Mesenchymal stem cell (in vitro differentiated cells and primary cell): ENCODE measurements around the gene NPPB.

Experiments used
- DNase-seq: peaks from one replicate; pipeline ENCODE4 v3.0.0-alpha.2; 2013
- H2AFZ ChIP-seq: one replicate; pipeline ENCODE4 v1.6.1; 2013; ENCODE audit warnings: low read depth, mild to moderate bottlenecking, control low read depth, inconsistent platforms, low read length, moderate library complexity
- H2AK5ac ChIP-seq: 2 replicates; pipeline ENCODE4 v1.6.1; 2013; ENCODE audit warnings: low read length, moderate library complexity, mild to moderate bottlenecking, inconsistent platforms; ENCODE audit not compliant: severe bottlenecking
- H2BK120ac ChIP-seq: one replicate; pipeline ENCODE4 v1.6.1; 2013; ENCODE audit warnings: low read depth, mild to moderate bottlenecking, inconsistent platforms, low read length, moderate library complexity
- H2BK12ac ChIP-seq, 2 experiments: one replicate each; pipeline ENCODE4 v1.6.1; 2013; ENCODE audit warnings: inconsistent platforms in 2 of 2, low read length in 2 of 2, mild to moderate bottlenecking in 2 of 2, moderate library complexity in 2 of 2, control low read depth in 1 of 2
- H2BK15ac ChIP-seq: one replicate; pipeline ENCODE4 v1.6.1; 2013; ENCODE audit warnings: mild to moderate bottlenecking, low read depth, inconsistent platforms; ENCODE audit not compliant: poor library complexity, severe bottlenecking
- H2BK5ac ChIP-seq: 2 replicates; pipeline ENCODE4 v1.6.1; 2013; ENCODE audit warnings: low read depth, mild to moderate bottlenecking, low read length, control low read depth, inconsistent platforms; ENCODE audit not compliant: poor library complexity, severe bottlenecking
- H3K14ac ChIP-seq, 2 experiments: one replicate each; pipeline ENCODE4 v1.6.1; 2013; ENCODE audit warnings: inconsistent platforms in 2 of 2, low read length in 2 of 2, control low read depth in 1 of 2, mild to moderate bottlenecking in 1 of 2, moderate library complexity in 1 of 2
- H3K18ac ChIP-seq, 2 experiments: one replicate each; pipeline ENCODE4 v1.6.1; 2013; ENCODE audit warnings: inconsistent platforms in 2 of 2, low read length in 2 of 2, control low read depth in 1 of 2, low read depth in 1 of 2, mild to moderate bottlenecking in 1 of 2
- H3K23ac ChIP-seq, 2 experiments: one replicate each; pipeline ENCODE4 v1.6.1; 2013; ENCODE audit warnings: inconsistent platforms in 2 of 2, low read length in 2 of 2, mild to moderate bottlenecking in 2 of 2, moderate library complexity in 2 of 2, control low read depth in 1 of 2
- H3K27ac ChIP-seq: 2 replicates; pipeline ENCODE4 v1.5.1; 2013; ENCODE audit warnings: mild to moderate bottlenecking, moderate library complexity, low read length, control low read depth, inconsistent platforms; ENCODE audit not compliant: poor library complexity, severe bottlenecking
- H3K27me3 ChIP-seq, 2 experiments: 2 replicates each; pipeline versions ENCODE4 v1.6.1 to v1.7.0; 2013; ENCODE audit warnings: low read length in 2 of 2, mild to moderate bottlenecking in 2 of 2, moderate library complexity in 2 of 2, control low read depth in 1 of 2, inconsistent platforms in 1 of 2; ENCODE audit not compliant: control insufficient read depth in 1 of 2, insufficient read depth in 1 of 2
- H3K36me3 ChIP-seq, 2 experiments: 2 replicates each; pipeline versions ENCODE4 v1.6.1 to v1.7.0; 2013; ENCODE audit warnings: low read length in 2 of 2, control low read depth in 1 of 2, inconsistent platforms in 1 of 2, low read depth in 1 of 2, mild to moderate bottlenecking in 1 of 2; ENCODE audit not compliant: insufficient read depth in 2 of 2, control insufficient read depth in 1 of 2
- H3K4ac ChIP-seq, 2 experiments: one replicate each; pipeline ENCODE4 v1.6.1; 2013; ENCODE audit warnings: inconsistent platforms in 2 of 2, low read length in 2 of 2, mild to moderate bottlenecking in 2 of 2, moderate library complexity in 2 of 2, control low read depth in 1 of 2, low read depth in 1 of 2
- H3K4me1 ChIP-seq: 2 replicates; pipeline ENCODE4 v1.6.1; 2013; ENCODE audit warnings: low read depth, low read length, control low read depth; ENCODE audit not compliant: control insufficient read depth, insufficient read depth
- H3K4me2 ChIP-seq: 2 replicates; pipeline ENCODE4 v1.6.1; 2013; ENCODE audit warnings: low read length, mild to moderate bottlenecking, inconsistent platforms; ENCODE audit not compliant: poor library complexity, severe bottlenecking
- H3K4me3 ChIP-seq, 2 experiments: 2 replicates each; pipeline versions ENCODE4 v1.5.1 to v1.7.0; 2013; ENCODE audit warnings: low read length in 2 of 2, mild to moderate bottlenecking in 2 of 2, control low read depth in 1 of 2, low read depth in 1 of 2; ENCODE audit not compliant: insufficient read depth in 1 of 2
- H3K79me1 ChIP-seq: replicated peaks from 2 replicates; pipeline ENCODE4 v1.6.1; 2013; ENCODE audit warnings: mild to moderate bottlenecking, control low read depth, low read length, inconsistent platforms; ENCODE audit not compliant: poor library complexity, severe bottlenecking
- H3K9ac ChIP-seq: 2 replicates; pipeline ENCODE4 v1.7.0; 2013; ENCODE audit warnings: mild to moderate bottlenecking, low read length, moderate library complexity
- H3K9me3 ChIP-seq: 2 replicates; pipeline ENCODE4 v1.7.0; 2013; ENCODE audit warnings: mild to moderate bottlenecking, low read length; ENCODE audit not compliant: control insufficient read depth
- H4K8ac ChIP-seq: one replicate; pipeline ENCODE4 v1.6.1; 2013; ENCODE audit warnings: inconsistent platforms, mild to moderate bottlenecking, low read length, moderate library complexity
- H4K91ac ChIP-seq: one replicate; pipeline ENCODE4 v1.6.1; 2013; ENCODE audit warnings: mild to moderate bottlenecking, low read length, inconsistent platforms
- WGBS: methylation state at CpG from one replicate; pipeline ENCODE4 v1.1.7; 2013; ENCODE audit warnings: mixed read lengths; 5-methylcytosine and 5-hydroxymethylcytosine counted together

NPPB gene

DNA sequence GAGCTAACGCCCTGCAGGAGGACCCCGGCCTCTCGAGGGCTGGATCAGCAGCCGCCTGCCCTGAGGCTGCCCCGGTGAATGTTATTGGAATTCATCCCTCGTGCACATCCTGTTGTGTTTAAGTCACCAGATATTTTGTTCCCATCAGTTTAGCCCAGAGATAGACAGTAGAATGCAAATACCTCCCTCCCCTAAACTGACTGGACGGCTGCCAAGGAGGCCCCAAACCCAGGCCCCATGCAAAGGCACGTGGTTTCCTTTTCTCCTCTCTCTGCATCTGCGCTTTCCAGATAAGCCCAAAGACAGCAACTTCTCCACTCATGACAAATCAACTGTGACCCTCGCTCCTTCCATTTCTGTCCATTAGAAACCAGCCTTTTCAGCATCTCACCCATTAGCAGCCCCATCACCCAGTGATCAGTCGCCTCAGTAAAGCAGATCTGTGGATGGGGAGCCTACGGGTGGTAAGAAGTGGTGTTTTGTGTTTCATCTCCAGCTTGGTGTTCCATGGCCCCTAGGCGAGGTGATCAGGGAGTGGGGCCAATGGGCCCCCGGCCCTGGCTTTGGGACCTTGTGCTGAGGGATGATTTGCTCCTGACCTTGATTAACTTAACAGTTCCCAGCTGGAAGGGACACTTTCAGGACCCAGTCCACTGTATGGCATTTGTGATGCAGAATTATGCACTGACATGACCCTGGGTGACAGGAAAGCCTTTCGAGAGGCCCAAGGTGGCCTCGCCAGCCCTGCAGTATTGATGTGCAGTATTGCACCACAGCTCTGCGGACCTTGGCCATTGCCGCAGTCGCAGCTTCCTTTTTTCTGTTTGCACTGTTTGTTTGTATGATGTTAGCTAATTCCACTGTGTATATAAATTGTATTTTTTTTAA, 16.3 kb downstream of the NPPB start:
- WGBS: 87% methylated on average over 18 of the region's 19 CpGs
- no peak overlapping the region for H3K18ac ChIP-seq
- H3K4me3 ChIP-seq: no peak overlapping the region
- no peaks in the 10 kb centered on the region for H3K27me3 ChIP-seq
- H3K9ac ChIP-seq: no peak overlapping the region
- no peak overlapping the region for H3K4me2 ChIP-seq
- no peak overlapping the region for H4K8ac ChIP-seq
- H3K4ac ChIP-seq: no peak overlapping the region
- no peak overlapping the region for H3K27ac ChIP-seq
- no peak overlapping the region for H2AFZ ChIP-seq
- no peaks in the 10 kb centered on the region for H3K9me3 ChIP-seq
- no peak overlapping the region for H3K14ac ChIP-seq
- H4K91ac ChIP-seq: no peak overlapping the region
- DNase-seq: no peak
- no peak overlapping the region for H2AK5ac ChIP-seq
- no peak overlapping the region for H2BK15ac ChIP-seq
- peaks cover 78 to 91% of the 10 kb centered on the region in 2 experiments for H3K36me3 ChIP-seq
- no peak overlapping the region for H2BK120ac ChIP-seq
- H2BK12ac ChIP-seq: no peak overlapping the region
- H3K4me1 ChIP-seq: peaks cover 12% of the 10 kb centered on the region
- no peak overlapping the region for H2BK5ac ChIP-seq
- peaks cover 15% of the 10 kb centered on the region for H3K79me1 ChIP-seq
- H3K23ac ChIP-seq: peak overlapping the region in 1 of 2 experiments; percentile 57

DNA sequence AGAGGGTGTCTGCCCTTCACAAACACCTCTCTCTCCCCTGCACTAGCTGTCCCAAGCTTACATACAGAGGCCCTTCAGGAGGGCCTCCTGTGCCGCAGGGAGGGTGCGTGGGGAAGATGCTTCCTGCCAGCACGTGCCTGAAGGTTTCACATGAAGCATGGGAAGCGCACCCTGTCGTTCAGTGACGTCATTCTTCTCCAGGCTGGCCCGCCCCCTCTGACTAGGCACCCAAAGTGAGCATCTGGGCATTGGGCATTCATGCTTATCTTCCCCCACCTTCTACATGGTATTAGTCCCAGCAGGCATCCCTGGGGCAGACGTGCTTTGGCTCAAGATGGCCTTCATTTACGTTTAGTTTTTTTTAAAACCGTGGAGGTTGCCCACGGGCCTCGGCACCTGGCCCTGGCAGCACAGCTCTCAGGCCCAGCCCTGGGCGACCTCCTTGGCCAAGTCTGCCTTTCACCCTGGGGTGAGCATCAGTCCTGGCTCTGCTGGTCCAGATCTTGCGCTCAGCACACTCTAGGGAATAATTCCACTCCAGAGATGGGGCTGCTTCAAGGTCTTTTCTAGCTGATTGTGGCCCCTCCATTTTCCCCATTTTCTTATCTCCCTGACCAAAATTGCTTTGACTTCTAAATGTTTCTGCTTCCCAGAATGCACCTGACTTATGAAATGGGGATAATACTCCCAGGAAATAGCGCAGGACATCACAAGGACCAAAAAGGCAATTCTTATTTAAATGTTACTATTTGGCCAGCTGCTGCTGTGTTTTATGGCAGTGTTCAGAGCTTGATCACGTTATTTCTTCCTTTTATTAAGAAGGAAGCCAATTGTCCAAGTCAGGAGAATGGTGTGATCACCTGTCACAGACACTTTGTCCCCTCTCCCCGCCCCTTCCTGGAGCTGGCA, 17.2 kb downstream of the NPPB start:
- Histone ChIP-seq H3K4me3 (no peak overlapping the region), H2AFZ (no peak overlapping the region), H2BK5ac (no peak overlapping the region), H3K79me1 (peaks cover 15% of the 10 kb centered on the region), H2BK120ac (no peak overlapping the region), H3K27ac (no peak overlapping the region), H2AK5ac (no peak overlapping the region), H3K27me3 (no peaks in the 10 kb centered on the region), H2BK15ac (no peak overlapping the region), H3K23ac (no peak overlapping the region), H3K9ac (no peak overlapping the region), H2BK12ac (no peak overlapping the region), H3K4ac (no peak overlapping the region), H3K18ac (no peak overlapping the region), H3K36me3 (peaks cover 80 to 94% of the 10 kb centered on the region in 2 experiments), H3K9me3 (no peaks in the 10 kb centered on the region), H3K4me2 (no peak overlapping the region), H4K91ac (no peak overlapping the region), H4K8ac (no peak overlapping the region), H3K4me1 (peaks cover 12% of the 10 kb centered on the region), H3K14ac (no peak overlapping the region)
- 95% methylated on average over 17 of the region's 17 CpGs for WGBS
- no peak for DNase-seq

DNA sequence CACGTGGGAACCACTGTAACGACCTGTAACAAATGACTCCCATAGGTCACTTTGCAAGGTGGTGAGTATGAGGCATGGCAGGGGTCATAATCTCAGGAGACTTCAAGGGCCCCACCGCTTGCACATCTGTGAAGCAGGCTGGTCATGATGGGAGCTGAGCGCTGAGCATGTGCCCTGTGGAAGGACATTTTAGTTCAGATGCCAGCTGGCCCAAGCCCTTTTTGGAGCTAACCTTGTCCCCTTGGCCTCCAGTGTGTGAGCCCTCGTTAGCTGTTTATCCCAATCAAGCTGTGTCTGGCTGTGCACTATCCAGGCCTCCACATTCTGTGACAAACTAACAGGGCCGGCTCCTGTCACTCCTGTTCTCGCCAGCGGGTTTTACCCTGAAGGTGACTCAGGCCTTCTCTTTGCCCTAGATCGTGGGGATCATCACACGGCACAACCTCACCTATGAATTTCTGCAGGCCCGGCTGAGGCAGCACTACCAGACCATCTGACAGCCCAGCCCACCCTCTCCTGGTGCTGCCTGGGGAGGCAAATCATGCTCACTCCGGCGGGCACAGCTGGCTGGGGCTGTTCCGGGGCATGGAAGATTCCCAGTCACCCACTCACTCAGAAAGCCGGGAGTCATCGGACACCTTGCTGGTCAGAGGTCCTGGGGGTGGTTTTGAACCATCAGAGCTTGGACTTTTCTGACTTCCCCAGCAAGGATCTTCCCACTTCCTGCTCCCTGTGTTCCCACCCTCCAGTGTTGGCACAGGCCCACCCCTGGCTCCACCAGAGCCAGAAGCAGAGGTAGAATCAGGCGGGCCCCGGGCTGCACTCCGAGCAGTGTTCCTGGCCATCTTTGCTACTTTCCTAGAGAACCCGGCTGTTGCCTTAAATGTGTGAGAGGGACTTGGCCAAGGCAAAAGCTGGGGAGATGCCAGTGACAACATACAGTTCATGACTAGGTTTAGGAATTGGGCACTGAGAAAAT, 18.7 kb downstream of the NPPB start:
- H3K27me3 ChIP-seq: no peaks in the 10 kb centered on the region
- no peak overlapping the region for H2AFZ ChIP-seq
- no peak overlapping the region for H2BK12ac ChIP-seq
- H3K36me3 ChIP-seq: peaks cover 90 to 97% of the 10 kb centered on the region in 2 experiments
- H4K91ac ChIP-seq: no peak overlapping the region
- no peaks in the 10 kb centered on the region for H3K9me3 ChIP-seq
- peaks cover 12% of the 10 kb centered on the region for H3K4me1 ChIP-seq
- peaks cover 15% of the 10 kb centered on the region for H3K79me1 ChIP-seq
- H3K4me2 ChIP-seq: no peak overlapping the region
- H2BK5ac ChIP-seq: no peak overlapping the region
- 98% methylated on average over 20 of the region's 20 CpGs for WGBS
- DNase-seq: no peak
- no peak overlapping the region for H4K8ac ChIP-seq
- H3K4ac ChIP-seq: no peak overlapping the region
- H2BK120ac ChIP-seq: no peak overlapping the region
- H3K9ac ChIP-seq: no peak overlapping the region
- no peak overlapping the region for H2BK15ac ChIP-seq
- H3K27ac ChIP-seq: no peak overlapping the region
- H3K4me3 ChIP-seq: no peak overlapping the region
- no peak overlapping the region for H2AK5ac ChIP-seq
- H3K14ac ChIP-seq: no peak overlapping the region
- H3K23ac ChIP-seq: no peak overlapping the region
- no peak overlapping the region for H3K18ac ChIP-seq
